GM18499 (cell line): ENCODE results near the gene ENOX1.

Experiments used
- ATAC-seq: cut with Tn5 transposase; IDR thresholded peaks from one replicate; pipeline ENCODE4 v1.9.1; 2021; ENCODE audit warnings: moderate number of reproducible peaks; ENCODE audit not compliant: insufficient read depth, unreplicated experiment

Gene ENOX1

DNA sequence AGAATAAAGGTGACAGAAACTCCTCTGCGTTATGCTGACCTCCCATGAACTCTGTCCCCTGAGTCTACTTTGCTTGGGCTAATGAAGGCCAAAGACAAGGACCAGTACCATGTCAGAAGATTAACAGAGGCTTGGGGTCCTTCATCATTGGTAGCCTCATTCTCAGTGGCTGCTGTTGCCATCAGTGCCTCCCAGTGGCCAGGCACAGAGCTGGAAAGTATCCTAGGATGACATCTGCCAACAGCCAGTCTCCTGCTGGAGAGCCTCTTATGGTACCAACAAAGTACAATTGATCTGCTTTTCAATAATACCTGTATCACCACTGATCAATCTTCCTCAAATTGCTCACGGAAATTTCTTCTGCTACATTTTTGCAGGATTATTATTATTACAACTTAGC lies 481.8 kb downstream of the ENOX1 start:
- ATAC-seq: no peak

DNA sequence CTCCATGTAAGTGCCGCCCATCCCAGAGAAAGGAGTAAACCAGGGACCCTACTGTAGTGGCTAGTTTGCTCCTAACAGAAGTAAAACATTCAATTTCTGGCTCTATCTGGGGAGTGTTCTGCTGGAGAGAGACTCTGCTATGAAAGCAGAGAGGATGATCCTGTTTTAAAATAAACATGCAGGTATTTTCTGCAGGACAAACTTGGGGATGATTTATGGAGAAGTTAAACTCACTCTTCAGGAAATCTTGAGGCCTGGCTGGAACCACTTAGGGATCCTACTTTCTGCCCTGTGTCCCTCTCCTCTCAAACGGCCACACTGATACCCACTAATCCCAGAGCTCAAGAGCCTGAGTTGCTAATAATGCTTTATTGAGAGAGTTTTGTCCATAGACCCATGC lies 482.3 kb downstream of the ENOX1 start:
- no peak for ATAC-seq

DNA sequence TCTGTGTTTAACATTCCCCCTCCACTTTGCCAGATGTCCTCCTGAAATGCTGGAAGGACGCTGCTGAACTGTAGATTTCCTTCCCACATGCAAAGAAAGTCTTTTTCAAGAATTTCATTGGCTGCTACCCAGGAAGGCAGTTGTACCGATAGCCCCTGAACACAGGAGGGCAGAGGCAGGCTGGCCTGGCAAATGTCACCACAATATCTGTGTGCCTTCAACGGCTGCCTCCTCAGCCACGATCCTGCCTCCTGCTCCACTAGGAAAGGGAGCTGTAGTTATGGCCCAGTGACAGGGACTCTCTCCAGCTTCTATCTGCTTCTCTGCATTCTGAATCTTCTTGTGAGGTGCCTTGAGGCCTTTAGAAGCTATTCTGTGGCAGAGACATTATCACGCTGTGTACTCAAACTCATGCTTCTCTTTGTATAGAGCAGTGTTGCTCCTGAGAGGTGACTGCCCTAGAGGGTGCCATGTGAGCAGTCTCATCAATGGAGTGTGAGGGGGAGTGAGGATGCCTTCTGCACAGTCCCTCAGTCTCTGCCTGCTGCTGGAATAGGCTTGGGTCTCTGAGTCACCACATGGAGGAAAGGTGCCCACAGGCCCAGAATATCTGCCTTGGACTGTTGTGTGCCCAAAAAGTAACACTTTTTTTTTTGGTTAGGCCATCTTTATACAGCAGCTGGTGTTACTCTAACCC lies 483.6 kb downstream of the ENOX1 start:
- no peak for ATAC-seq

DNA sequence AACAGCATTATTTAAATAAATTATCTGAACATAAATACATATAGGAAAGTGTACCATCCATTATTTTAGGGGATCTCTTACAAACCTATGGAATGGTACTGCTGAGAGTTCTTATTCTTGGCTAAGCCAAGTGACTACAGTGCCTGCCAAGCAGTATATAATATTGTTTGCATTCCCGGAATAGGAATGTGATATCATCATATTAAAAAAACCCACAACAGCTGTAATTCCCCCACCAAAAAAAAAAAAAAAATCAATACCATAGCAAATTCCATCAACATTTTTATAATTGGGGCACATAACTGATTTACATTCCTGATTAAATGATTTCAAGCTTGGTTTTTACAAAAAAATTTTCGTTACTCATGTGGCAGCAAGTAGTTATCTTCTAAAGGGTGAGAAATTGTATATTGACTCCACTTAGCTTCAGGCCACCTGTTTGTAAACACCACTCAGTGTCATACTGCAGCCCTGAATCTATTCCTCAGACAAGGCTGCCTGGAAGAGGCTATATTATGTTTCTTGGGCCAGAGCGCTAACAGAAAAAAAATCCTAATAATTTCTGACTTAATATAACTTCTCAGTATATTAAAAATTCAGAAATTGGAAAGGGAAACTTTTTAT lies 485.3 kb downstream of the ENOX1 start:
- no peak for ATAC-seq

DNA sequence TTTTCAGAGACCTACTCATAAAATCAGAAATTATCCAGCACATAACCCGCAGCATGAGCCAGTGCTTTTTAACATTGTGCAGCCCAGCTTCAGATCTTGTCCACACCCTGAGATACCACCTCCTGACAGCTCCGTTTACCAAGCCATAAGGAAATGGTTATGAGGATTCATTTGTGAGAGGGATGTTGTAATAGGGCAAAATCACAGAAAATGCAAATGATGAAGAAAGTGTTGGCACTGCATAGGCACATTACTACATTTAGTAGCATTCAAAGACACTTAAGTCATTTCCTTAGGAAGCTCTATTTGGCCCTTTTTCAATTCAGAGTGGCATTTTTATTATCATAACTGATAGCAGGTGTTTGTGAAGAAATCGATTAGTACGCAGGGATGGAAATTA lies 485.9 kb downstream of the ENOX1 start:
- ATAC-seq: no peak

DNA sequence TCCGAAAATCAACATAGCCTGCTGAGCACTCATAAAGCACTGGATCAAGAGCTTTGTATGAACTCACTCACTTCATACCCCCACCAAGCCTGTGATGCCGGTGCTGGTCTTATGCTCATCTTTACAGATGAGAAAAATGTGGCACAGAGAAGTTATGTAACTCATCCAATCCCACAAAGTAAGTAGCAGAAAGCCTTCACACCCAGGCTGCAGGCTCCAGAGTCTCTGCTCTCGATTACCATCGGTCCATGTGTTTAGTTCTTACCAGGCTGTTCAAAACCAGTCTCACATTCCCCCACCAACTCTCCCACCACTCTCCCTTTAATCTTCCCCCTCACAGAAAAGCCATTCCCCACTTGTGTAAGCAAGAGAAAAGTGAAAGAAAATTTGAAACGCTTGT lies 487.4 kb downstream of the ENOX1 start:
- no peak for ATAC-seq

DNA sequence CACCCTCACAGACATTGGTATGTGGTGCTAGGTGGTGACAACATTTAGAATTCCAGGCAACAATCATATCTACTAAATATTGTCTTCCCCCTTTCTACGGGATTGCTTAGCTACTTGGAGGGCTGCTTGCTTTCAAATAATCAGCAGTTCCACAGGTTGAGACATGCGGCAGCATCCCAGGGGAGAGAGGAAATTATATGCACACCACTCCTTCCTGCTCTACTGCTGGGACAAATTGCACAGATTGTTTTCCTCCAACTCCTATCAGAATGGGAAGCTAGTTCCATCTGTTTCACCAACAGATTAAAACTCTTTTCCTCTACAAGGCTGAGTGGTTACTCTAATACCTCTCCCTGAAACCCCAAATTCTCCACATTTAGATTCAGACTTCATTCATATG lies 488.0 kb downstream of the ENOX1 start:
- ATAC-seq: no peak

DNA sequence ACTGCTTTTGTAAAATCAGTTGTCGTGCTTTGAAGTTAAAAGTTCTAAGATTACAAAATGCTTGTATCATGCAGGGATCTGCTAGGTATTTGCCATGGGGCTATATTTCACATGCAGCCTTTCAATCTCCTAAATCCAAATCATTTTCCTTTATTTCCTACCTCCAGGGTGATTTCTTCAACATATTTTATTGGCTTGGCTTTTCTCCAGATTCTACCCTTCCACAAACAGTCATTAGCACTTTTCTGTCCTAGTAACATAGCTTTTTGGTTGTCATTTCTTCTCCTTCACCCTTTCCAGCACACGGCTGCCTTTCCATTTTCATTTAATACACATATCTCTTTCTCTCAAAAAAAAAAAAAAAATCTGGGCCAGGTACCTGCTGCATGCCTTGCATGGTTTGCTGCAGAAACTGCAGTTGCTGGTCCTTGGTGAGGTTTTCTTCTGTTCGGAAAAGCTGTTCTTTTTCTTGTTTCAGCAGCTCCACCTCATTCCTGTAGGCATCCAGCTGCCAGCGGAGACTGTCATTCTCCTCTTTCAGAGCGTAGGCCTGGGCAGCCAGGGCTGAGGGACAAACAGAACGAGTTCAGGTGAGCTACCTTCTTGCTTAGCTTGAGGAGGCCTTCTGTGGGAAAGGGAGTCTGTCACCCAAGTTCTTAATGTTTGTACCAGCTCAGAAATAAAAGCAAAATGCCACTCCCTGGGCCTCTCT lies 488.6 kb downstream of the ENOX1 start:
- no peak for ATAC-seq

DNA sequence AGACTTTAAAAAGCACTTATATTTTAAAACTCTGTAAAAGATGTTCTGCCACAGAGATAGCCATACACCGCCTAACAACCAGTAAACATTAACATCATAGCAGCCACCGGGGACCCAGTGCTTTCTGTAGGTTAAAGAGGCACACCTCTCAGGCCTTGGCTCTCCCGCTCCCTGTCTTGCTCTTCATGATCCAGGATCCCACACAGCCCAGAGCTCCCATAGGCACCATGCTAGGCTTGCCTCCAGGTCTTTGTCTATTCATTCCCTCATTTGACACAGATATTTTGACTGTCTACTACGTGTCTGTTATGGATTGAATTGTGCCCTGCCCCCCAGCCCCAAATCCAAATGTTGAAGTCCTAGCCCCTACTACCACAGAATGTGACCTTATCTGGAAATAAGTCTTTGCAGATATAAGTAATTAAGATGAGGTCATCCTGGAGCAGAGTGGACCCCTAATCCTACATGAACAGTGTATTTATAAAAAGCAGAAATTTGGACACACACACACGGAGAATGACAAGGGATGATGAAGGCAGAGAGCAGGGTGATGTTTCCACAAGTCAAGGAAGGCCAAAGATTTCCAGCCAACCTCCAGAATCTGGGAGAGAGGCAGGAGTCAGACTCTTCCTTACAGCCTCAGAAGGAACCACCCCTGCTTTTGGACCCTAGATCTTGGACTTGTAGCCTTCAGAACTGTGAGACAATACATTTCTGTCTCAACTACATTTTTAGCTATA lies 490.8 kb downstream of the ENOX1 start:
- ATAC-seq: no peak

DNA sequence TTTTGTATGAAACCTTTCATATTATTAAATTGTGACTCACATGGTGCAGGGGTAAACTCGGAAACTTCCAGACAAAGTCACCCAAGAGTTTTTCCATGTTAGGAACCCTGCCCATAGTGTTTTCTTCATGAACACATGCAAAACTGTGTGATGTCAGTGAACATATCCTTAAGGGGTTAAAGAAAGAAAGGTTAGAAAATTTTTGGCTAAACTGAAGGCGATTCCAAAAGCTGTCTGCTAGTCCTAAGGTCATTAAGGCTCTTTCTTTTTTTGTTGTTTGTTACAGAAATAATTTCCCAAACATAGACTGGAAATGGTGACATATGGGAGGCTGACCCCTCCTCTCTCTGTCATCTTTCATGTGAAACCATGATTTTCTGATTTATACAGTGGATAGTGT lies 491.5 kb downstream of the ENOX1 start:
- no peak for ATAC-seq

DNA sequence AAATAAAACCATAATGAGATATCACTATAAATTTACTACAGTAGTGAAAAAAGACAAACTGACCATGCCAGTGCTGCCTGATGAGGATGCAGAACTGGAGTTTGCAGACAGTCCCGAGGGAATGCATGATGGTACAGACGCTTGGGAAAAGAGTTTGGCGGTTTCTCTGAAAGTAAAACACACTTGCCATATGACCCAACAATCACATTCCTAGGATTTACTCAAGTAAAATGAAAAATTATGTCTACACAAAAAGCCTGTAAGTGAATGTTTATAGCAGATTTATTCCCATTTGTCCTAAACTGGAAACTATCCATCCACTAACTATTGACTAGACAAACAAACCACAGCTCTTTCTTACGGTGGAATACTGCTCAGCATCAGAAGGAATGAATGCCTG lies 492.4 kb downstream of the ENOX1 start:
- no peak for ATAC-seq

DNA sequence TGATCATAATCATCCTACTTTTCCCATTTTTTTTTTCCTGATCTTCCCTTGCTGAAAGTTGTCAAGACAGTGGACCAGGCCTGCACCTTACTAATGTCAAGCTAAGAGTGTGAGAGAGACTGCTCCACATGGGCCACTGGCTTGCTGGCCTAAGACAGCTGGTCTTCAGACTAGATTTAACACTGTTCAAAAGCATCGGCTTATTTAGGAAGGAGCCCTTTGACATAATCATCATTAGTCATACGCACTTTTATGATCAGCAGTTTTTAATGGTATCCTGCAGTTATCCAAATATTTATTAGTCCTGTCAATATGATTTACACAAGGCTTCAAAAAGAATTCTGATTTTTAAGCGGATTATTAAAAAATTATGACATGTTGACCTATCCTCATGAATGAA lies 492.8 kb downstream of the ENOX1 start:
- no peak for ATAC-seq

DNA sequence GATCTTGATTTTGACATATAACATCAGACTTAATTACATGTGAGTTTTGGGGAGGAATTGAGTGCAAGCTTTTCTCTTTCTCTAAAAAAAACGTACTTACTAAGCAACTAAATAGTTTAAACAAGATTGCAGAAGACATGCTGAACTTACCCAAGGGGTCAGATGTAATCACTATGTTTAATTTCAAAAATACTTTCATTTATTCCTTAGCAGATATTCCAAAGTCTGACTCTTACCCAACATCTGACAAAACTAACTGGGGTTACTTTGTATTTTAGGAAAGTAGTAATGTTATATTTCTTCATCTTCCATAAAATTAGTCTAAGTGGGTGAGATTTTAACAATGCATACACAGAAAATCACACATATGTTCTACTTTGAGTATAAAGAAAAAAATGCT lies 493.2 kb downstream of the ENOX1 start:
- ATAC-seq: no peak

DNA sequence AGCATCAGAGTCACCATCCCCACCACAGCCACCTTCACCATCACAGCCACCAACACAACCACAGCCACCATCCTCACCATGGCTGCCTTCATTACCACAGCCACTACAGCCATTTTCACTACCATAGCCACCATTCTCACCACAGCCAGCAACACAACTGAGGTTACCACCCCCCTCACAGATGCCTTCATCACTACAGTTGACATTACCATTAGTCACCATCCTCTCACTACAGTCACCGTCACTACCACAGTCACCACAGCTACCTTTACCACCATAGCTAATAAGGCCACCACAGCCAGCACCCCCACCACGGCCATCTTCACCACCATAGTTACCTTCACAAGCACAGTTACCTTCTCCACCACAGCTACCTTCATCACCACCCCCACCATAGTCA lies 493.8 kb downstream of the ENOX1 start:
- ATAC-seq: no peak

DNA sequence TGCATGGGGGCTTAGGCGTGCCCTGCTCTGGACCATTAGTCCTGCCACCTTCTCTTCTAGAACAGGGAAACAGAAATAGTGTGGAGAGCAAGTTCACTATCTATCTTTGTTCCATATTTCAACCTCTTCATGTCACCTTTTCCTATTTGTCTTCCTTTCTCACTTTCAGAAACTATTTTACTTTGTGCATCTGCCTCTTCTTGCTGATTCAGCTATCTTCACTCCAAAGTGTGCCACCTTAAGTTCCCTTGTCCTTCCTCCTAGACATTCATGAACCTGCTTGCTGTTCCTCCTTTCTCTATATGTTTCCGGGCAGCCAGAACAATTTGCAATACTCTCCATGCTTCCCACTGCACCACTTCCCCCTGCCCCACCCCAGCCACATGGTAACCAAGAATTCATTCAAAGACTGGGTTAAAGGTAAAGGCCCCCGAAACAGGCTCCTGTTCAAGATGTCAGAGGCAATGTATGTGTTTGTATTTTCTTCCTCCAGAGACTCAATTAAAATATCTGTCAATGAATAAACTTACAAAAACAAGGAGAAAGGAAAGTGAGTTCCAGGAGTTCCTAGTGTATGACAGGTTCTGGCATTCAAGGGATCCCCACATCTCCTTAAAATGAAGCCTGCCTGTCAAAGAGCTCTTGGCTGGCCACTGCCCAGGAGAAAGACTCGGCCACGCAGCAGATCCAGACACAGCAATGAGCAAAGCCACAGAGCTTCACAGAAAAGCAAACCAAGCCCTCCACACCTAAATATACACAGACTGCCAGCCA lies 495.3 kb downstream of the ENOX1 start:
- ATAC-seq: no peak

DNA sequence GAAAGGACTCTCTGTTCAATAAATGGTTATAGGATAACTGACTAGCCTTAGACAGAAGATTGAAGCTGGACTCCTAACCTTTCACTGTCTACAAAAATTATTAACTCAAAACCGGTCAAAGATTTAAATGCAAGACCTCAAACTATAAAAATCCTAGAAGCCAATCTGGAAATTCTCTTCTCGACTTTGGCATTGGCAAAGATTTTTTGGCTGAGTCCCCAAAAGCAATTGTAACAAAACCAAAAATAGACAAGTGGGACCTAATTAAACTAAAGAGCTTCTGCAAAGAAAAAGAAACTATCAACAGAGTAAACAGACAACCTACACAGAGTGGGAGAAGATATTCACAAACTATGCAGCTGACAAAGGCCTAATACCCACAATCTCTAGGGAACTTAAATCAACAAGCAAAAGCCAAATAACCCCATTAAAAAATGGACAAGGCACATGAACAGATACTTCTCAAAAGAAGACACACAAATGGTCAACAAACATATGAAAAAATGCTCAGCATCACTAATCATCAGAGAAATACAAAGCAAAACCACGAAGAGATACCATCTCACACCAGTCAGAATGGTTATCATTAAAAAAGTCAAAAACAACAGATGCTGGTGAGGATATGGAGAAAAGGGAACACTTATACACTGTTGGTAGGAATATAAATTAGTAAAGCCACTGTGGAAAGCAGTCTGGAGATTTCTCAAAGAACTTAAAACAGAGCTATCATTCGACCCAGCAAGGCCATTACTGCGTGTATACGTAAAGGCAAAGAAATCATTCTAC lies 497.1 kb downstream of the ENOX1 start:
- ATAC-seq: no peak

DNA sequence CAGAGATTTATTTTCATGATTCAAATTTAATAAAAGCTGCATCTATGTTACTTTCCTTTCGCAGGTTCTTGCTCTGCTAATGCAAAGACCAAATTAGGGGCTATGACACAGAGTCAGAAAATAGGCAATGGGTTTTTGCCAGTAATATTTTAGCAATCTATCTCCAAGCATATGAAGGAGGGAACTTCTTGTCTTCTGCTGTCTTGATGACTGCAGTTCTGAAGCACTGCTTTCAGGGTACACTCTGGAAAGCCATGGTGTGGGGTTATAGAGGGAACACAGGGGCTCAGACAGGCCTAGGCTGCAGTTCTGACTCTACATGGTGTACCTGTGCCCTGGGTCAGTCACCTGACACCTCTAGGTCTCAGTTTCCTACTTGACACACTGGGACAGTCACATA lies 500.0 kb downstream of the ENOX1 start:
- no peak for ATAC-seq

DNA sequence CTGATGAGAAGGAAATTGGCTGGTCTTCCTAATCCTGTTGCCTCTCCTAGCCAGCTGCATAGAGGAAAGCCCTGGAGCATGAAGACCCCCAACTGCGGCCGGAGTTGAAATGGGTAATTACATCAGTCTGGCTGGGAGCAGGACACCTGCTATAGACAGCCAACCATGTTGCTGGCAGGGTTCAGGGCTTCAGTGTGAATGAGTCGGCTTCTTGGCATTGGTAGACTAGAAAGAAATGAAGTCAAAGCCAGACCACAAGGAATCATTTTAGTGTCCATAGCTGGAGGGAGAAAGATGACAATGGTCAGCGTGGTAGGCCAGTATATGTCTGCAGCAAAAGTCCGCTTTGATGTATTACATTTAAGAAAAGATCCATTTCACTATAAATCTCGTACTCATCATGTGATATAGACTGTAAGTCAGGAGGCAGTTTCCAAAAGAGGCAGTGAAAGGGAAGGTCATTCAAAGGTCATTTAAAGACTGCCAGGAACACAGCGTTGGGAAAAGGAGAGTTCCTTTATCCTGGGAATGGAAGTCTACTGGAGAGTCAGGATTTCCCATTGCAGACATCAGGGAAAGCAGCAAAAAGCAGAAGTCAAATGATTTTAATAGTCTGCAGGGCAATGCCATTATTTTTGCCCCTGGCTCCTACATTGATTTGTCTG lies 500.7 kb downstream of the ENOX1 start:
- ATAC-seq: no peak

DNA sequence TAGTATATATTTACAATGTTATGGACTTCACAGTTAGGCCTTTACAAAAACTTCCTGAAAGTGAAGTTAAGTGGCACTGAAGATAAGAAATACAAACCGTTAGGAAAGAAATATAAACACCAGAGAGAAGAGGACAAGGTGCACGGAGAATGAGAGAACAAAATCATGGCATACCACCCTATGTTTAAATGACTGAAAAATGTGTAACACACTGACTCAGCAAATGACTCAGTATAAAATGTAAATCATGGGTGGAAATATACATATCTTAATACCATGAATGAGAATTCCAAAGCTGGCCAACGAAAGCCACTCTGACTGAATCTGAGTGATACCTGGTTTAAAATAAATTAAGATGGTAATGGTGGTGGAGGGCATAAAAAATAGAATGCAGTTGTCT lies 502.6 kb downstream of the ENOX1 start:
- ATAC-seq: no peak
